IgD-negative memory B cell (primary cell): ENCODE measurements around the gene MAMDC2. TPM values are rescaled to one million over a fixed set of nuclear protein-coding genes. Genes with fewer than 3 reads are reported as not detected.
"Not testable (repeated sequence)": the region's sequence is repeated elsewhere in the genome, so short reads cannot be mapped to it uniquely, and the experiment has no call there.

Experiments used
- H3K27ac Mint-ChIP-seq, 3 donors: one replicate each; pipeline ENCODE4 v1.8.0; 2020 to 2022; ENCODE audit warnings: mild to moderate bottlenecking in 3 of 3, mixed read lengths in 3 of 3, moderate library complexity in 1 of 3
- H3K27me3 Mint-ChIP-seq: one replicate; pipeline ENCODE4 v1.8.0; 2021; ENCODE audit warnings: mixed read lengths
- H3K36me3 Mint-ChIP-seq: one replicate; pipeline ENCODE4 v1.8.0; 2020; ENCODE audit warnings: mild to moderate bottlenecking, mixed read lengths
- H3K4me1 Mint-ChIP-seq, 3 donors: one replicate each; pipeline ENCODE4 v1.8.0; 2020 to 2022; ENCODE audit warnings: mixed read lengths in 3 of 3, mild to moderate bottlenecking in 1 of 3
- H3K4me3 Mint-ChIP-seq, 4 donors: one replicate each; pipeline ENCODE4 v1.8.0; 2020 to 2022; ENCODE audit warnings: mild to moderate bottlenecking in 4 of 4, mixed read lengths in 4 of 4, moderate library complexity in 3 of 4
- H3K9me3 Mint-ChIP-seq, 3 donors: one replicate each; pipeline ENCODE4 v1.8.0; 2020 to 2021; ENCODE audit warnings: mixed read lengths in 3 of 3, mild to moderate bottlenecking in 1 of 3
- polyA plus RNA-seq: library from polyadenylated mRNA; unstranded; fragments of 300-500 nt; fragmentation: Illumina TruSeq; gene quantifications from one replicate; pipeline ENCODE4 v1.2.3, GENCODE V29; 2021

The MAMDC2 gene
- polyA plus RNA-seq, 1 donor from 2014 or later = not detected

GRCh38 chr9:70234208-70234607 lies 190.6 kb downstream of the MAMDC2 start:
- H3K9me3 Mint-ChIP-seq, H3K36me3 Mint-ChIP-seq, H3K27me3 Mint-ChIP-seq: not testable (repeated sequence)

GRCh38 chr9:70245952-70246351 lies 202.3 kb downstream of the MAMDC2 start:
- H3K4me3 Mint-ChIP-seq, H3K36me3 Mint-ChIP-seq, H3K27me3 Mint-ChIP-seq, H3K27ac Mint-ChIP-seq, H3K9me3 Mint-ChIP-seq, H3K4me1 Mint-ChIP-seq: not testable (repeated sequence)

More at GRCh38 chr9:70234208-70234607, 190.6 kb downstream of the MAMDC2 start:
- not testable (repeated sequence) for H3K4me3 Mint-ChIP-seq, H3K27ac Mint-ChIP-seq, H3K4me1 Mint-ChIP-seq

GRCh38 chr9:70250221-70250620 lies 206.6 kb downstream of the MAMDC2 start:
- no peaks in the 10 kb centered on the region for H3K4me1 Mint-ChIP-seq
- H3K9me3 Mint-ChIP-seq = peaks cover 0 to 2% (median 0%) of the 10 kb centered on the region in 3 donors
- H3K27me3 Mint-ChIP-seq = peaks cover 1% of the 10 kb centered on the region
- no peak overlapping the region for H3K4me3 Mint-ChIP-seq
- H3K36me3 Mint-ChIP-seq = peaks cover 2% of the 10 kb centered on the region
- H3K27ac Mint-ChIP-seq = no peak overlapping the region

GRCh38 chr9:70255486-70255885 lies 211.8 kb downstream of the MAMDC2 start:
- Mint-ChIP-seq H3K4me3 (peak overlapping the region in 1 of 4 donors; percentile 50), H3K27me3 (peaks cover 3% of the 10 kb centered on the region), H3K27ac (peak overlapping the region in 2 of 3 donors; percentile 19 to 40), H3K36me3 (peaks cover 1% of the 10 kb centered on the region), H3K4me1 (peaks cover 14 to 22% (median 16%) of the 10 kb centered on the region in 3 donors), H3K9me3 (no peaks in the 10 kb centered on the region)

GRCh38 chr9:70256123-70256551 lies 212.5 kb downstream of the MAMDC2 start:
- H3K4me3 Mint-ChIP-seq = peak overlapping the region in 2 of 4 donors; percentile 50 to 53
- peaks cover 2% of the 10 kb centered on the region for H3K36me3 Mint-ChIP-seq
- peak overlapping the region in 1 of 3 donors; percentile 40 for H3K27ac Mint-ChIP-seq
- no peaks in the 10 kb centered on the region for H3K9me3 Mint-ChIP-seq
- H3K27me3 Mint-ChIP-seq = peaks cover 3% of the 10 kb centered on the region
- peaks cover 20 to 29% (median 23%) of the 10 kb centered on the region in 3 donors for H3K4me1 Mint-ChIP-seq

GRCh38 chr9:70257502-70257901 lies 213.9 kb downstream of the MAMDC2 start:
- Mint-ChIP-seq H3K4me3 (peak overlapping the region in 3 of 4 donors; percentile 15 to 97 (median 91)), H3K4me1 (peaks cover 33 to 42% (median 37%) of the 10 kb centered on the region in 3 donors), H3K27ac (peak overlapping the region in 2 of 3 donors; percentile 87 to 93), H3K27me3 (peaks cover 3% of the 10 kb centered on the region), H3K36me3 (peaks cover 5% of the 10 kb centered on the region), H3K9me3 (no peaks in the 10 kb centered on the region)

- peaks cover 34 to 47% (median 39%) of the 10 kb centered on the region in 3 donors for H3K4me1 Mint-ChIP-seq
- peak overlapping the region; percentile 87 to 97 (median 93) for H3K27ac Mint-ChIP-seq
- H3K27me3 Mint-ChIP-seq = peaks cover 3% of the 10 kb centered on the region
- peaks cover 5% of the 10 kb centered on the region for H3K36me3 Mint-ChIP-seq
- no peaks in the 10 kb centered on the region for H3K9me3 Mint-ChIP-seq
- H3K4me3 Mint-ChIP-seq = peak overlapping the region; percentile 91 to 97 (median 94)
Observed at GRCh38 chr9:70257991-70258691, 214.5 kb downstream of the MAMDC2 start.

- Mint-ChIP-seq H3K27ac (peak within 1 kb of the TSS; percentile 87 to 97 (median 93)), H3K36me3 (peaks cover 5% of the 10 kb centered on the region), H3K9me3 (no peaks in the 10 kb centered on the region), H3K4me3 (peak within 1 kb of the TSS; percentile 91 to 97 (median 94)), H3K4me1 (peaks cover 34 to 47% (median 39%) of the 10 kb centered on the region in 3 donors), H3K27me3 (peaks cover 3% of the 10 kb centered on the region)
Observed at GRCh38 chr9:70258692-70259511, 215.3 kb downstream of the MAMDC2 start, which contains the start of gene SMC5. Gene SMC5 (plus strand): TSS chr9:70258978. CDS start chr9:70259079, 101 bp downstream.

- Mint-ChIP-seq H3K27me3 (peaks cover 3% of the 10 kb centered on the region), H3K36me3 (peaks cover 5% of the 10 kb centered on the region), H3K4me1 (peaks cover 34 to 47% (median 39%) of the 10 kb centered on the region in 3 donors), H3K4me3 (peak overlapping the region; percentile 91 to 97 (median 94)), H3K9me3 (no peaks in the 10 kb centered on the region), H3K27ac (peak overlapping the region; percentile 87 to 97 (median 93))
Observed at GRCh38 chr9:70259512-70259802, 215.8 kb downstream of the MAMDC2 start.

- Mint-ChIP-seq H3K4me3 (peak overlapping the region; percentile 91 to 97 (median 94)), H3K4me1 (peaks cover 34 to 49% (median 39%) of the 10 kb centered on the region in 3 donors), H3K9me3 (no peaks in the 10 kb centered on the region), H3K27ac (peak overlapping the region; percentile 28 to 74 (median 42)), H3K36me3 (peaks cover 5% of the 10 kb centered on the region), H3K27me3 (peaks cover 3% of the 10 kb centered on the region)
Observed at GRCh38 chr9:70260007-70260443, 216.4 kb downstream of the MAMDC2 start.

- peak overlapping the region; percentile 85 to 97 (median 92) for H3K4me3 Mint-ChIP-seq
- peaks cover 34 to 49% (median 39%) of the 10 kb centered on the region in 3 donors for H3K4me1 Mint-ChIP-seq
- peaks cover 5% of the 10 kb centered on the region for H3K36me3 Mint-ChIP-seq
- no peaks in the 10 kb centered on the region for H3K9me3 Mint-ChIP-seq
- peak overlapping the region; percentile 28 to 74 (median 42) for H3K27ac Mint-ChIP-seq
- peaks cover 3% of the 10 kb centered on the region for H3K27me3 Mint-ChIP-seq
Observed at GRCh38 chr9:70260606-70261005, 217.0 kb downstream of the MAMDC2 start.

- Mint-ChIP-seq H3K27me3 (peaks cover 3% of the 10 kb centered on the region), H3K4me1 (peaks cover 34 to 49% (median 39%) of the 10 kb centered on the region in 3 donors), H3K4me3 (peak overlapping the region in 2 of 4 donors; percentile 91 to 94), H3K27ac (peak overlapping the region in 1 of 3 donors; percentile 47), H3K9me3 (no peaks in the 10 kb centered on the region), H3K36me3 (peaks cover 5% of the 10 kb centered on the region)
Observed at GRCh38 chr9:70261131-70261870, 217.7 kb downstream of the MAMDC2 start.

- Mint-ChIP-seq H3K4me3 (peak overlapping the region in 2 of 4 donors; percentile 4 to 91), H3K36me3 (peaks cover 5% of the 10 kb centered on the region)
Observed at GRCh38 chr9:70262366-70262765, 218.7 kb downstream of the MAMDC2 start.

GRCh38 chr9:70262948-70263347 lies 219.3 kb downstream of the MAMDC2 start:
- Mint-ChIP-seq H3K27ac (no peak overlapping the region), H3K27me3 (peaks cover 3% of the 10 kb centered on the region), H3K4me3 (no peak overlapping the region), H3K9me3 (no peaks in the 10 kb centered on the region), H3K4me1 (peaks cover 34 to 45% (median 35%) of the 10 kb centered on the region in 3 donors), H3K36me3 (peaks cover 7% of the 10 kb centered on the region)

More at GRCh38 chr9:70262366-70262765, 218.7 kb downstream of the MAMDC2 start:
- H3K27ac Mint-ChIP-seq = peak overlapping the region in 1 of 3 donors; percentile 18
- H3K9me3 Mint-ChIP-seq = no peaks in the 10 kb centered on the region
- peaks cover 34 to 48% (median 39%) of the 10 kb centered on the region in 3 donors for H3K4me1 Mint-ChIP-seq
- H3K27me3 Mint-ChIP-seq = peaks cover 3% of the 10 kb centered on the region
